Measurements from ENCODE around the gene TCERG1L.

GRCh38 chr10:131123496-131123895, 188.0 kb downstream of the TCERG1L start:
- TF ChIP-seq EZH2 (IDR thresholded peaks at IDR 0.05; ENCODE audit: insufficient read depth, poor library complexity, severe bottlenecking) (no peak), EZH2phosphoT487 (IDR thresholded peaks at IDR 0.05; ENCODE audit: insufficient read depth, low read depth) (no peak)
